HepG2 (cell line): Measurements from ENCODE around the gene MEIOB. TPM values are rescaled to one million over a fixed set of nuclear protein-coding genes. Genes with fewer than 3 reads are reported as not detected.

Experiments used
- NCOA2 ChIP-seq: sonication (generic); formaldehyde crosslinking; IDR thresholded peaks from 2 replicates; pipeline ENCODE4 v1.8.0; 2022; ENCODE audit warnings: inconsistent platforms
- RARA ChIP-seq: IDR thresholded peaks from 2 replicates; pipeline ENCODE4 v1.6.1; 2016; ENCODE audit warnings: missing genetic modification reagents, missing compliant biosample characterization
- RXRA ChIP-seq: sonication (generic); formaldehyde crosslinking; IDR thresholded peaks from 2 replicates; pipeline ENCODE4 v1.5.1; 2020; ENCODE audit warnings: missing genetic modification reagents
- ZNF280D ChIP-seq: sonication (generic); formaldehyde crosslinking; IDR thresholded peaks from 2 replicates; pipeline ENCODE4 v1.5.1; 2020; ENCODE audit warnings: mild to moderate bottlenecking, missing genetic modification reagents
- ZNF281 ChIP-seq: sonication (generic); formaldehyde crosslinking; IDR thresholded peaks from 2 replicates; pipeline ENCODE4 v1.4.0; 2020; ENCODE audit warnings: missing genetic modification reagents, borderline replicate concordance
- ZNF550 ChIP-seq: sonication (generic); formaldehyde crosslinking; IDR thresholded peaks from 2 replicates; pipeline ENCODE4 v1.4.0; 2020; ENCODE audit warnings: mild to moderate bottlenecking, missing genetic modification reagents, borderline replicate concordance
- polyA plus RNA-seq, 8 experiments: library from polyadenylated mRNA; depleted of rRNA in 3 of 8; stranded (reverse) in 7 of 8; unstranded in 1 of 8; fragments of >200 nt; fragmentation: Illumina TruSeq in 4 of 8; extraction: Trizol in 4 of 8; gene quantifications; 2 replicates each; pipeline versions ENCODE4 v1.2.1 to v1.2.3, GENCODE V29; 2011 to 2016; ENCODE audit warnings: low read depth in 4 of 8, missing spikeins in 1 of 8, mixed read lengths in 1 of 8; ENCODE audit not compliant: insufficient read depth in 1 of 8
- total RNA-seq, 5 experiments: library from RNA; depleted of rRNA; stranded (reverse); fragments of >200 nt; fragmentation: Illumina TruSeq; extraction: Trizol; gene quantifications; 2 replicates each; pipeline ENCODE4 v1.2.3, GENCODE V29; 2016; ENCODE audit warnings: low read depth in 1 of 5
- TF ChIP-seq, protein P1 (sequence below): sonication (generic); formaldehyde crosslinking; IDR thresholded peaks from 2 replicates; pipeline ENCODE4 v1.4.0; 2020; ENCODE audit warnings: missing genetic modification reagents, borderline replicate concordance
- TF ChIP-seq, protein P2 (sequence below): IDR thresholded peaks from 2 replicates; pipeline ENCODE4 v1.6.1; 2016

MEIOB gene
- total and polyA plus RNA-seq, 2 of the 13 experiments (the other 11 are each of a cell fraction or from before 2014, with no cell fraction given), result 0.17 TPM; not detected in 1

- TF ChIP-seq, protein P1, sequence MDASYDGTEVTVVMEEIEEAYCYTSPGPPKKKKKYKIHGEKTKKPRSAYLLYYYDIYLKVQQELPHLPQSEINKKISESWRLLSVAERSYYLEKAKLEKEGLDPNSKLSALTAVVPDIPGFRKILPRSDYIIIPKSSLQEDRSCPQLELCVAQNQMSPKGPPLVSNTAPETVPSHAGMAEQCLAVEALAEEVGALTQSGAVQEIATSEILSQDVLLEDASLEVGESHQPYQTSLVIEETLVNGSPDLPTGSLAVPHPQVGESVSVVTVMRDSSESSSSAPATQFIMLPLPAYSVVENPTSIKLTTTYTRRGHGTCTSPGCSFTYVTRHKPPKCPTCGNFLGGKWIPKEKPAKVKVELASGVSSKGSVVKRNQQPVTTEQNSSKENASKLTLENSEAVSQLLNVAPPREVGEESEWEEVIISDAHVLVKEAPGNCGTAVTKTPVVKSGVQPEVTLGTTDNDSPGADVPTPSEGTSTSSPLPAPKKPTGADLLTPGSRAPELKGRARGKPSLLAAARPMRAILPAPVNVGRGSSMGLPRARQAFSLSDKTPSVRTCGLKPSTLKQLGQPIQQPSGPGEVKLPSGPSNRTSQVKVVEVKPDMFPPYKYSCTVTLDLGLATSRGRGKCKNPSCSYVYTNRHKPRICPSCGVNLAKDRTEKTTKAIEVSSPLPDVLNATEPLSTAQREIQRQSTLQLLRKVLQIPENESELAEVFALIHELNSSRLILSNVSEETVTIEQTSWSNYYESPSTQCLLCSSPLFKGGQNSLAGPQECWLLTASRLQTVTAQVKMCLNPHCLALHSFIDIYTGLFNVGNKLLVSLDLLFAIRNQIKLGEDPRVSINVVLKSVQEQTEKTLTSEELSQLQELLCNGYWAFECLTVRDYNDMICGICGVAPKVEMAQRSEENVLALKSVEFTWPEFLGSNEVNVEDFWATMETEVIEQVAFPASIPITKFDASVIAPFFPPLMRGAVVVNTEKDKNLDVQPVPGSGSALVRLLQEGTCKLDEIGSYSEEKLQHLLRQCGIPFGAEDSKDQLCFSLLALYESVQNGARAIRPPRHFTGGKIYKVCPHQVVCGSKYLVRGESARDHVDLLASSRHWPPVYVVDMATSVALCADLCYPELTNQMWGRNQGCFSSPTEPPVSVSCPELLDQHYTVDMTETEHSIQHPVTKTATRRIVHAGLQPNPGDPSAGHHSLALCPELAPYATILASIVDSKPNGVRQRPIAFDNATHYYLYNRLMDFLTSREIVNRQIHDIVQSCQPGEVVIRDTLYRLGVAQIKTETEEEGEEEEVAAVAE, result no peak
- TF ChIP-seq RARA (CRISPR knock-in tag) (peak; percentile 95), ZNF281 (peak; percentile 35; the same call in 1 of the 2 replicates), ZNF550 (CRISPR knock-in tag) (no peak), NCOA2 (CRISPR knock-in tag) (peak; percentile 66), ZNF280D (CRISPR knock-in tag) (no peak), RXRA (CRISPR knock-in tag) (peak; percentile 73; the same call in 1 of the 2 replicates)
- TF ChIP-seq, protein P2, sequence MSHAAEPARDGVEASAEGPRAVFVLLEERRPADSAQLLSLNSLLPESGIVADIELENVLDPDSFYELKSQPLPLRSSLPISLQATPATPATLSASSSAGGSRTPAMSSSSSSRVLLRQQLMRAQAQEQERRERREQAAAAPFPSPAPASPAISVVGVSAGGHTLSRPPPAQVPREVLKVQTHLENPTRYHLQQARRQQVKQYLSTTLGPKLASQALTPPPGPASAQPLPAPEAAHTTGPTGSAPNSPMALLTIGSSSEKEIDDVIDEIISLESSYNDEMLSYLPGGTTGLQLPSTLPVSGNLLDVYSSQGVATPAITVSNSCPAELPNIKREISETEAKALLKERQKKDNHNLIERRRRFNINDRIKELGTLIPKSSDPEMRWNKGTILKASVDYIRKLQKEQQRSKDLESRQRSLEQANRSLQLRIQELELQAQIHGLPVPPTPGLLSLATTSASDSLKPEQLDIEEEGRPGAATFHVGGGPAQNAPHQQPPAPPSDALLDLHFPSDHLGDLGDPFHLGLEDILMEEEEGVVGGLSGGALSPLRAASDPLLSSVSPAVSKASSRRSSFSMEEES (CRISPR knock-in tag), result peak; percentile 27
Measured at GRCh38 chr16:1870365-1871082, 1.4 kb downstream of the MEIOB start (continued).
